Cardiac muscle cell (in vitro differentiated cells and primary cell): ENCODE measurements around the gene PLVAP. TPM values are rescaled to one million over a fixed set of nuclear protein-coding genes. Genes with fewer than 3 reads are reported as not detected.

ENCODE experiments used
- DNase-seq, 2 donors: peaks; one replicate each; pipeline versions ENCODE4 v3.0.0 to v3.0.0-alpha.2; 2010 to 2017; ENCODE audit warnings: low read depth in 1 of 2, low spot score in 1 of 2
- H3K27ac ChIP-seq: fragments of 200-600 bp; sonication (generic); 2 replicates; pipeline ENCODE4 v1.5.1; 2016
- H3K27me3 ChIP-seq: fragments of 200-600 bp; sonication (generic); 2 replicates; pipeline ENCODE4 v1.6.0; 2016; ENCODE audit warnings: control low read depth
- H3K36me3 ChIP-seq: fragments of 200-600 bp; sonication (generic); 2 replicates; pipeline ENCODE4 v1.5.1; 2016; ENCODE audit warnings: control low read depth
- H3K4me1 ChIP-seq: fragments of 200-600 bp; sonication (generic); 2 replicates; pipeline ENCODE4 v1.8.1; 2017; ENCODE audit warnings: low read depth, mild to moderate bottlenecking, mixed run types
- H3K4me3 ChIP-seq: fragments of 200-600 bp; sonication (generic); 2 replicates; pipeline ENCODE4 v1.5.1; 2016; ENCODE audit warnings: mild to moderate bottlenecking
- H3K9me3 ChIP-seq: fragments of 200-600 bp; sonication (generic); 2 replicates; pipeline ENCODE4 v1.5.1; 2017; ENCODE audit warnings: low read depth, mild to moderate bottlenecking, control low read depth
- CTCF ChIP-seq: IDR thresholded peaks from 2 replicates; pipeline ENCODE4 v1.5.1; 2012; ENCODE audit warnings: low read depth, mild to moderate bottlenecking, low read length
- polyA plus RNA-seq: library from polyadenylated mRNA; unstranded; fragments of >200 nt; fragmentation: Nextera tagmentation; extraction: Ambion mirVana; gene quantifications from 2 replicates; pipeline ENCODE4 v1.2.1, GENCODE V29; 2016
- total RNA-seq: library from RNA; depleted of rRNA; stranded (reverse); fragments of >200 nt; gene quantifications from 2 replicates; pipeline ENCODE4 v1.2.3, GENCODE V29; 2016

Gene PLVAP
- total and polyA plus RNA-seq, 2 experiments from 2014 or later = 4.2 to 4.3 TPM

GRCh38 chr19:17341845-17342244, 35.3 kb downstream of the PLVAP start:
- no peaks in the 10 kb centered on the region for H3K36me3 ChIP-seq
- no peak for DNase-seq
- TF ChIP-seq CTCF = no peak
- H3K4me3 ChIP-seq = no peak overlapping the region
- no peaks in the 10 kb centered on the region for H3K9me3 ChIP-seq
- no peak overlapping the region for H3K27ac ChIP-seq
- H3K27me3 ChIP-seq = no peaks in the 10 kb centered on the region
- H3K4me1 ChIP-seq = peaks cover 4% of the 10 kb centered on the region

- H3K4me1 ChIP-seq = peaks cover 4% of the 10 kb centered on the region
- H3K9me3 ChIP-seq = no peaks in the 10 kb centered on the region
- H3K4me3 ChIP-seq = no peak overlapping the region
- DNase-seq = no peak
- H3K27me3 ChIP-seq = no peaks in the 10 kb centered on the region
- TF ChIP-seq CTCF = no peak
- no peaks in the 10 kb centered on the region for H3K36me3 ChIP-seq
- H3K27ac ChIP-seq = no peak overlapping the region
Measured at GRCh38 chr19:17341386-17341785, 35.8 kb downstream of the PLVAP start.

GRCh38 chr19:17340871-17341357, 36.2 kb downstream of the PLVAP start:
- no peak for DNase-seq
- no peak for TF ChIP-seq CTCF
- no peaks in the 10 kb centered on the region for H3K27me3 ChIP-seq
- H3K4me1 ChIP-seq = peaks cover 4% of the 10 kb centered on the region
- no peaks in the 10 kb centered on the region for H3K36me3 ChIP-seq
- no peak overlapping the region for H3K27ac ChIP-seq
- no peak overlapping the region for H3K4me3 ChIP-seq
- H3K9me3 ChIP-seq = no peaks in the 10 kb centered on the region

- no peak overlapping the region for H3K27ac ChIP-seq
- TF ChIP-seq CTCF = no peak
- H3K4me1 ChIP-seq = peaks cover 4% of the 10 kb centered on the region
- no peaks in the 10 kb centered on the region for H3K36me3 ChIP-seq
- H3K4me3 ChIP-seq = no peak overlapping the region
- no peaks in the 10 kb centered on the region for H3K27me3 ChIP-seq
- no peaks in the 10 kb centered on the region for H3K9me3 ChIP-seq
- DNase-seq = no peak
Measured at GRCh38 chr19:17340302-17340870, 36.8 kb downstream of the PLVAP start.

- Histone ChIP-seq H3K27ac (no peak overlapping the region), H3K36me3 (no peaks in the 10 kb centered on the region), H3K27me3 (no peaks in the 10 kb centered on the region), H3K4me1 (peaks cover 4% of the 10 kb centered on the region), H3K9me3 (no peaks in the 10 kb centered on the region), H3K4me3 (no peak overlapping the region)
- no peak for DNase-seq
- no peak for TF ChIP-seq CTCF
Measured at GRCh38 chr19:17339088-17339741, 37.9 kb downstream of the PLVAP start.
